ENCODE results near the gene ABI3BP.

Gene ABI3BP

DNA sequence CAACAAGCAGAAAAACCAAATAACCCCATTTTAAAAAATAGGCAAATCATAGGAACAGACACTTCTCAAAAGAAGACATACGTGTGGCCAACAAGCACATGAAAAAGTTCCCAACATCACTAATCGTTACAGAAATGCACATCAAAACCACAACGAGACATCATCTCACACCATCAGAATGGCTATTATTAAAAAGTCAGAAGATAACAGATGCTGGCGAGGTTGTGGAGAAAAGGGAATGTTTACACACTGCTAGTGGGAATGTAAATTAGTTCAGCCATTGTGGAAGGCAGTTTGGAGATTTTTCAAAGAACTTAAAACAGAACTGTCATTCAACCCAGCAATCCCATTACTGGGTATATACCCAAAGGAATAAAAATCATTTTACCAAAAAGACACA is 60.7 kb downstream of the ABI3BP start:
- no peak for DNase-seq

DNA sequence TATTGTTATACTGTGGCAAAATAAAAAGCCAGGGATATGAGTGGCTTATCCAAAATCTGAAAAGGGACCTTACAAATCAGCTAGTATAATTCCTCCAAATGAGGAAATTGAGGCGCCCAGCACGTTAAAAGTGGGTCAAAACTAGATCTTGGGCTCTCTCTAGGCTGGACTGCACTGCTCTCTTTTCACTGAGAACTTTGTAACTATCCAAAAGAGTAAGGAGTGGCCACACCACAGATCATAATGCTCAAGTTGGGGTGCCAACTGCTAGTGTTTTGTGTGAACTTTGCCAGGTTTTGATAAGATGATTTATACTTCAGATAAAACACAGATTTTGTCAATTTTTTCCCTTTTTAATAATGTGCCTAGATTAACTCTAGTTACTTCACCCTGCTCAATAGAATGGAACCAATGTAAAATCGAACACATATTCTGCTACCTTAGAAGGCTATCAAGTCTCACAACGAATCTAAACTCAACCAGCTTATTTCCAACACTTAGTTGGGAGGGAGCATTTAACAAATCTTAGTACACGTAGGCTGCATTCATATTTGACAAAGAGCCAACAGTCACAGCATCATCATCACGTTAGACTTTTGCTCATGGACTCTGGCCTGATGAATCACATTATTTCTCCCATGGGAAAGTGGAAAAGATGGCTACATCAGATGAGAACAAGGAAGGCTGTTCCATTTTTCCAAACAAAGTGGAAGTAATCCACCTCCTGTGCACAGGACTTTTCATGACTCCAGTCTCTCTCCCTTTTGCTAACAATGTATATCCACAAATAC is 64.4 kb downstream of the ABI3BP start:
- no peak for DNase-seq

DNA sequence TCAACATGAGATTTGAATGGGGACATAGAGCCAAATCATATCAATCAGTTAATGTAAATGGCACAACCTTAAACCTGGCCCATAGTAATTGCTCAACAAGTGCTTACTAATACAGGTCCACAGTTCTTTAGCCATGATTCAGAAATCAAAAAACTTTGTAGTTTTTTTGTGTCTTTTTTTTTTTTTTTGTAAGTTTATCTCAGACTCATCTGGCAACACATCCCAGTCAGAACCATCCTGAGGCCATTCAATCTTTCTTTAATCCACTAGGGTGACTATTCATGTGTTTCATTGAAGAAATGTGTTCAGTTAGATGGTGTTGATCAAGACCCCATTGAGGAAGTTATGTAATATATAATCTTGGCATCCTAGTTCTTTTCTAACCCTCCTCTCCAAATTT is 65.4 kb downstream of the ABI3BP start:
- DNase-seq: no peak

DNA sequence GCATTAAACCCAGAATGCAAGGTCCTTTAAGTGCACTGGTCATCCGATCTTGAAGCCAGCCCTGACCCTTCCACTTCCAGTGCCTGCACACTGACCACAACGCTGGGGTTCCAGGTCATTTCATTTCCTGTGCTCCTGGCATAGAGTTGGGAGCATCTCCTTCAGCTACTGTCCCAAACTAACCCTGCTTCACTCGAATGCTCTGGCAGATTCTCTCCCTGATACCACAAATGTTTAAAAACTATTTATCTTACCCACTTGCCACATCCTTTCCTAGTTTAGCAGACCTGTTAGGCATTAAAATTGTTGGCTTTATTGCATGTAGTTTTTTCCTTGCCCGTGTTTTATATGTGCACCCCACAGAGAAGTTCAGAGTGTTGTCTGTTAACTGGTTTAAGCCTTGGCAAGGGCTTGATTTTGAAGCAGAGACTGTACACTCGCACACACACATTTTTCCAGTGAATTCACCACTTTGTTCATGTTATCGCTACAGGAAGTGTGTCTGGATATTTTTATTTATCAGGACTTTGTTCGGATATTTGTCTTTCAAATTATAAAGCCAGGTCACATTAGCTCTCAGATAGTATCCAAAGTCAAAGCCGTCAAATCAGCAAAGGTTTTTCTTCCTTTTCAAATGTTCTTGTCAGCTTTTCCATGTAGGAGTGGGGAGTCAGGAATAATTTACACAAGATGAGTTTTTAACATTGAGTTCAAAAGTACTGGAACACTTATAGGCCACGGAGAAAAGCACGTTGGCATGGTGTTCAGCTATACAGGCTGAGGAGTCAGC is 77.3 kb downstream of the ABI3BP start:
- no peak for DNase-seq

DNA sequence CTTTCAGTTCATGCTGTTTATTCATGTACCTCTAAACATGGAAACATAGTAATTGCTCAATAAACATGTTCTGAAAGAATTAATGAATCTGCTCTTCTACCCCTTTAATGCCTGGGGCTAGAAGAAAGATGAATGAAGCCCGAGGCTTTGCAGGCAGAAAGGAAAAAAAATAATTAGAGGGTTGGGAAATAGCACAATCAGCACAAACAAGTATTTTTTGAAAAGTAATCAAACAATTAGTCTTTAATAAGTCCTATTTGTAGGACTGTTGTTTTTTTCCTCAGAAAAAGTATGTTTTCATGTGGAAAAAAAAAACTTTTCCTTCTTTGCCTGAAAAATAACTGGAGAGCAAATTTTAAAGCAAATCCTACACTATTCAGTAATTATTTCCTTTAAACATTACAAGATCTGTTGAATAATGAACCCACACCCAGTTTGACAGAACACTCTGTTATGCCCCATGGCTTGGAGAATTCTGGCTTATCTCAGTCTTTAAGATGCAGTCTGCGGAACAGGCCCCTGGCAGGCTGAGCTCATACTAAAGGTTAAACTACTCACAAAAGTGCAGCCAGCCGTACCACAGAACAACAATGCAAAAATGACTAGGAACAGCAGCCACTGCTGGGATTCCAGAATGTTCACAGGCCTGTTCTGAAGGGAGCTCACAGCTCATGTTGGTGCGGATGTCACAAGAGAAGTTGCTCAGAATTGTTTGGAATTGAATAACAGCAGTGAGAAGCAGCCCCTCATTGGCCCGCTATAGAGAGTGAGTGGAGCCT is 79.2 kb downstream of the ABI3BP start:
- no peak for DNase-seq

DNA sequence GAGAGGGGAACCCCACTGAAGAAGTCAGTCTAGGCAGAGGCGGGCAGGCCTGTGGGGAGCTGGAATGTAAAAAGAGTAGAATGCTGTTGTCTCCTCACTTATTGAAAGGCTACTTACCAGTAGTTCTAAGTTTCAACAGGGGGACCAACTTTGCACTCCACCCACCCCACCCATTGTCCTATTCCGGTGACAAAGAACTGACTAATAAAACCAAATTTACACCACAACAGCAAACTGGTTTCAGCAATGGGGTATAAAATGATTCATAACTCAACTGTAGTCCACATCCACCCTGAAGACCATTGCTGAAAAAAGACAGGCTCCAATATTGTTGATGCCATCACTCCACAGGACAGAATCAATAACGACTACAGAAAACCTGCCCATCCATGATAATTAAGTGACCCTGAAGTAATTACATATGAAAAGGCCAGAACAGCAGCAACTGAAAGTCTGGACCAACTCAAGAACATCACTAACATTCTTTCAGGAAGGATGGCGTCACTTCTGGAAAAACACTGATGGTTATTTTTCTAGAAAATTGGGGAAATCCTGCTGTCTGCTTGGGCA is 80.2 kb downstream of the ABI3BP start:
- no peak for DNase-seq

DNA sequence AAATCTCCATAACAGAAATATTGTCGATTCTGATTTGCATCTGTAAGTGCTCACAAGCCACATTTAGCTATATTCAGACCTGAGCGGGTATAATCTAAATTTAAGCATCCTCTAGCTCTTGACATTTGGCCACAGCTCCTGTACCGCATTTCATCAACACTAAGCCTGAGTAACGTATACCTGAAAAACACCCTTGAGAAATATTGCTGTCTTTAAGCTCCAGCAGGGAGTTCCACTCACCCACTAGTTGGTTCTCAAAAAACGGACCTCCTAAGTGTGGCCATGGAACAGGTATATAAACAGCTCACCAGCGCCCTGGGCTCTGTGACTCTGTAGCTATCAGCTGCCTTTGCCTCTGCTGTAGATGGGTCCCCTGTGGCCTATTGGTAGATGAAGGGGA is 80.7 kb downstream of the ABI3BP start:
- no peak for DNase-seq

DNA sequence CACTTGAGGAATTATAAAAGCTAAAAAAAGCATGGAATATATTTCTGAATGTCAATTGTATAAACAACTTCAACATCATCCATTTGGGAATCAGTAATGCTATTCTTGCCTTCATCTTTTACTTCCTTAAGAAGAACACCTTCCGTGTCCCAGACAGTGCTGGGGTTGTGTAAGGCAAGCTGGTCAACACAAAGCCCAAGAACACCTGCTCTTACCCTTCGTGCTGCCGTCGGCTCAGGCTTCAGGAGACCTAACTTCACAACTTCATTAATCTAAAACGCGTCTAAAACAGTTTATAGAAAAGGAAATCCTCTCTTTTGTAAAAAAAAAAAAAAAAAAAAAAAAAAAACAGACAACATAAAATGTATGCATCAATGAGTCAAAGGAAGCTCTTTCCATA is 81.3 kb downstream of the ABI3BP start:
- no peak for DNase-seq

DNA sequence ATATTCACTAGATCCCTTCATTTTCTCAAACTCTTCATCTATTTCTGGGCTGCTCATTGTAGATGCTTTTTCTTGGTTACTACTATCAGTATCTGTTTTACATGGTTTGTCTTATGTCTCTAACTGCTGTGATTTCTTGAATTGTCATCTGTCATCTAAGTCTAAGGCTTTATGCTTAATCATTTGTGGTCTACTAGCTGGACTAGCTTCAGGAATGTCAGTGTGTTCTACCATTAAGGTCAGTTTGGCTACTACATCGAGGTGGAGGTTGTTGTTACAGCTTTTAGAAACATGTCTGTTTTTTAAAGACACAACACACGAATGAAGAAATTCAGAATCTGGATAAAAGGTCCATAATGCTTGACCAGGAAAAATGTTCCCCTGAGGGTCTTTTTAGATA is 82.2 kb downstream of the ABI3BP start:
- no peak for DNase-seq

DNA sequence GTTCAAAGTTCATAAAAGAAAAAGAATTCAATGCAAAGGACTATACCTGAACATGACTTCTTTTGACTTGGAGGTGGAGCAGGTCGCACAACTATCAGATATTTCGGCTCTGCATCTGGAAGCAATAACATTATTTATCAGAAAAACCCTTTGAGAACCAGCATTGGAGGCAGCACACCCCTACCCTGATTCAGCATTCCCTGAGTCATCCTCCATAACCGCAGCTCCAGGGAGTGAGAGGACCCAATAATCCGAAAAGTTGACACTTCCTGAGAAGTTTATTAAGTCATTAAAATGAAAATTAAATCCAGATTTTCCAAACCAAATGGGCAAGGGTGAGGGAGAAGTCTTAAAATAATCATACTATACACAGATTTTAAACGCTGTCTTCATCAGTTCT is 90.6 kb downstream of the ABI3BP start:
- DNase-seq: no peak

DNA sequence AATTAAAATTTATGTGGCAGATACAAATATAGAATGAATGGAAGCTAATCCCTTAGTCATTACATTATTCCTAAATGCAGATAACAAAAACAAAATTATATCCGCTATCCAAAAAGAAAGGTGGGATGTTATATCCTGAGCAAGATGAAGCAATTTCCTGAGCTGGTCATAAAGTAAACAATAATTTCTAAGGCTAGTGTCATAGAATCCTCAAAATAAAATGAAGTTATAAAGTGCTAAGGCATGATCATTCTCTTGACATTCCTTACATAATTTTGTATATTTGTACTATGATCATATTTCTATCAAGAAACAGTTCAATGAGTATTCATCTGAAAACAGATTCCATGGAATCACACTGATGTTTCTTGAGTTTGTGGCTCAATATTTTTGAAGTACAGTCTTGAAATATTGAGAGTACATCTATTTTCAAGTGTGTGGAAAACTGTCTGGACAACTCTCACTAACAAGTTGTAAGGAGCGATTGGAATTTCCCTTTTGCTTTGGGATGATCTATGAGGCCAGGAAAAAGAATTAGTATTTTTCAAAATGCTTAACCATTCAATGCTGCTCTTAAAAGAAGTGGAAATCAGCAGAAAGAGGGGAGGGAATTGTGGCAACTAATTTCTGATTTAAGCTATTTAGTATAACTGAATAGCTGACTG is 92.4 kb downstream of the ABI3BP start:
- no peak for DNase-seq

DNA sequence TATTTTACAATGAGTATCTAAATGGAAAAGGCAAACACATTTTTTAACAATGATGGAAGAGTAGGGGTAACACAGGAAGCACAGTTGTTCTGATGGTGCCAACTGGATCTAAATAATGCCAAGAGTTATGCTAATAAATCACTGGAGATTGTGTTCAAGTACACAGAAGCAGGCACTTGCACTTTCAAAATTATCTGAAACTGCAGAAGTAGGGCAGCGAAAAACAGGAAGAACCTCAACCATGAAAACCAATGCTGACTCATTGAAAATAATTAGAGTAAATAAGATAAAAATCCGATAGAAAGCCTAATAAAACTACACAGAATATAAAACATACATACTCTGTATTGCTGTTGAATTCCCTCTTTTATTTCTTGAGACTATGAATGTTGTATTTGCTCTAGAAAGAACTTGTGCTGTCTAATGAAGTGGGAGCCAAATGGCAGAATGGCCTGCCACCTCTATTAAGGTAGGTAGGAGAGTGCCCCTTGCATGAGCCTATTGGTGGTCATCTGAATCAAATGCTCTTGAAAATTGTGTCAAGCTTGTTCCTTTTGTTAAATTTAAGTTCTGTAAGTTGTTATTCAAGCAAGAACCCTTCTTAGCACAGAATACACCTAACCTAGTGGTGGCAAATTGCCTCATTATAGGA is 93.7 kb downstream of the ABI3BP start:
- DNase-seq: no peak

DNA sequence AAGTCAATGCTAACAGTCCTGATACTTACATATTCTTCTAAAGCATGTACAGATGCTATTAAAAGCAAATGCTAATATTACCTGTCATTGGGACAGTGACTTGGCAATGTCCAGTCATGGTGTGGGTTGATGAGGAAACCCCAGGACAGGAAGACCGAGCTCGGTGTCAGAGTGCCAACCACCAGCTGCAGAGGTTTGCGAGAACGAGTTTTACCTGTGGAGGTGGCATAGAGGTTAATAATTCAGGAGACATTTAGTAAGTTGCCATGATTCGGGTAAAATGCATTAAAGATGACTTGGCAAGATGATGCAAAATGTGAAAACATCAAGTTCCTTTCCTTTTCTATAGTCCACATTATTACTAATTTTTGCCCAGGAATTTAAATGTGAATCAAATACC is 94.5 kb downstream of the ABI3BP start:
- no peak for DNase-seq

DNA sequence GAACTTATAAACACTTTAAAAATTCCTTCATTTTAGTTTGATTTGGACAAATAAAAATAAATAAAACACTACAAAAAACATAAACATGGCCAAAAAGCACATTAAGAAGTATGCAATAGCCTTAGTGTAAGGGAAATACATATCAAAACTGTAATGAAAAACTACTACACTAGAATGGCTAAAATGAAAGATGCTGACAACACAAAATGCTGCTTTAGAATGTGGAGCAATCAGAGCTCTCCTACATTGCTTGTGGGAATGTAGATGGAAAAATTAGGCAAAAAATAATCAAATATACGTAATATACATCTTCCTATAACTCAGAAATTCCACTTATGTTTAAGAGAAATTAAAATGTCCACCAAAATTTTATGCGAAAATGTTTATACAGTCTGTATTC is 96.2 kb downstream of the ABI3BP start:
- DNase-seq: no peak

DNA sequence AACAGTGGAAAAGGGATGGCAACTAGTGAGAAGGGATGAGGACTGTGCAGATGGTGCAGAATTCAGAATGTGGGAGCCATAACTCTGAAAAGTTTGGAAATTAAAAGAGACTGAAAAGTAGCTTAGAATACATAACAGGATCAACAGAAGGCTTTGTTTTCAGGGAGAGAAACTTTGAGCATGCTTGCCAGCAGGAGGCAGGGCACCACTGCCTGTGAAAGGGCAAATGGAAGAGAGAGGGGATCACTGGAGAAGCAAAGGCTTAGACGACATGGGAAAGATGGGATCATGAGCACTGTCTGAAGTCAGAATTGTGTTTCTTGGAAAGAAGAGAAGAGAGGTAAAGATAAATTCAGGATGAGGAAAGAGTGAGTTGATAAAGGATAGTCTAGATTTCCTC is 99.6 kb downstream of the ABI3BP start:
- DNase-seq: no peak

DNA sequence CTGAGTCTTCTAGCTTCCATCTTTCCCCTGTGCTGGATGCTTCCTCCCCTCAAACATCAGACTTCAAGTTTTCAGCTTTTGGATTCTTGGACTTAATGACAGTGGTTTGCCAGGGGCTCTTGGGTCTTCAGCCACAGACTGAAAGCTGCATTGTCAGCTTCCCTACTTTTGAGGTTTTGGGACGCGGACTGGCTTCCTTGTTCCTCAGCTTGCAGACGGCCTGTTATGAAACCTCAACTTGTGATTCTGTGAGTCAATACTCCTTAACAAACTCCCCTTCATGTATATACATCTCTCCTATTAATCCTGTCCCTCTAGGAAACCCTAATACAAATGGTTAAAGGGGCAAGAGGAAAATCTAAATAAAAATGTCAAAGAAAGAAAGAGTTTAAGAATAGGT is 100.1 kb downstream of the ABI3BP start:
- DNase-seq: no peak

DNA sequence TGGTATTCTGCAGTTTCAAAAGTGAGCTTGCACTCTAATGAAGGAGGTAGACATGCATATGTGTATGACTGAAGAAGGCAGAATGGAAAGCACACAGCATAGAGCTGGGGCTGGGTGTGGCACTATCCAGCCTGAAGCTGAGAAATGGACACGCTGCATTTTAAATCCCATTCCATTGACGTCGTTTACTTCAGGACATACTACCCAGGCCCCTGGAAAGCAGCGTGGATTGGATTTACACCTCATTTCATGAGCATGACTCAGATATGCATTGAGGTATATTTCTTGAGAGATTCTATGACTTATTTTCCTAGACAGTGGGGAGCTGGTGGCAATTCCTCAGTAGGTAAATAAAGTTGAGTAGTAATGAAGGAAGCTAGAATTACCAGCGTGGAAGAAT is 101.4 kb downstream of the ABI3BP start:
- no peak for DNase-seq

DNA sequence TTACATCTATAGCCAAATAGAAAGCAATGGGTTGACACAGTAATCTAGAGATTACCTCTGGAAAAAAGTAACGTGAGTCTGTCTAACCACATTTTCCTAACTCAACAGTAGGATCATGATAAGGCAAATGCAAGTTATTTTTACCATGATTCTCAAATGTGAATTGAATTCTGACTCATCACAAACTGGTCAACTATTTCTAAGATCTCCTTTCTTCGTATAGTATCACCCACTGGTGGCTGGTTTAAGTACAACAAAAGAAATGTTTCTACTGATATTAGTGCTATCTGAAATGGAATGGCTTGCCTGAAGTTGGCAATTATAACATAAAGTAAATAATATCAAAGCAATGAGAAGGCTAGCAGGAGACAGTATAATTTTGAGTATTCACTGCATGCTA is 102.2 kb downstream of the ABI3BP start:
- no peak for DNase-seq

DNA sequence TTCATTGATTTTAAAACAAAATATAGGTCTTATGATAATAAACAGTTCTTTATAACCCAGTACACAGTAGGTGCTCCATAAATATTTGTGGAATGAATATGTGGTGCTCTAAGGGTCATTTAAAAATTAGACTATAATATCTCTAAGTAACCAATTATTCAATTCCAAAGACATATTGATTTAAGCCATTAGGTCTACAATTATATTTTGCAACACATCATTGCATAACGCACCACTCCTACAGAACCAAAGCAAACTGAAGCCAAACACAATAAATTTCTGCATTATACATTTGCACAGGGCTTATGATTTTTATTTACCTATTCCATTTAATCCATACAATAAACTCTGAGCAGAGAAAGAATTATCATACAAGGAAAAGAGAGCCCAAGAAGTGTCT is 104.3 kb downstream of the ABI3BP start:
- DNase-seq: no peak

DNA sequence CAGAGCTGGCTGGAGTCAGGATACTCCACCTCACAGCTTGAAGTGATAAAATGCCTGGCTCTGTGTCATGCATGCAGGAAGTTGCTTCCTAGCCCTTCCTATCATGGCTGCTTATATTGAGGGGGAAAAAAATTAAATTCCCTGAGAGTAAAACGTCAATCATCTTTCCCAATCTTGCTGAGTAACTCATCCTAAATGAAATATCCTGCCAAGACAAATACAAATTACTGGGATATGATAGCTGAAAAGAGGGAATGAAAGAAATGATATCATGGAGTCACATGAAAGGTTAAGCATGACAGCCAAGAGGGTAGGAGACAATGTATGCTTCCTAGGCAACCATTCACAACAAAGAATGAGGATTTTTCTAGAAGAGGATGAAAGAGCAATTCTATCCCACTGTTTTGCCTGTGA is 110.6 kb downstream of the ABI3BP start:
- DNase-seq: no peak

DNA sequence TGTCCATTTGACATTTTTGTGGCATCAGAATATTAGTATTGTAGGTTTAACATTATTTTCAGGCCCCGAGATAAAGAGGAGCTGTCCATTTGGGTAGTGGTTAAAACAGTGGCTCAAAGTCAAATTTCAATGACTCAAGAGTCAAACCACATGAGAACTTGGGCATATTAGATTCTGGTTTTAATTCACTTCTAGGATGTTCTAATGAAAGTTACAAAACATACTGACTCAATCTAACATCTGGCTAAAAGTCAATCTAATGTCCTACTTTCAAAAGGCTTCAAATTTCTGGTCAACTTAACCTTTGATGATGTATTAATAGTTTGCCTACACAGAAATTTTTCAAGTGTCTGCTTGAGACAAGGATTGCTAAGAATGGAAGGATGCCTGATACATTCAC is 112.4 kb downstream of the ABI3BP start:
- DNase-seq: no peak

DNA sequence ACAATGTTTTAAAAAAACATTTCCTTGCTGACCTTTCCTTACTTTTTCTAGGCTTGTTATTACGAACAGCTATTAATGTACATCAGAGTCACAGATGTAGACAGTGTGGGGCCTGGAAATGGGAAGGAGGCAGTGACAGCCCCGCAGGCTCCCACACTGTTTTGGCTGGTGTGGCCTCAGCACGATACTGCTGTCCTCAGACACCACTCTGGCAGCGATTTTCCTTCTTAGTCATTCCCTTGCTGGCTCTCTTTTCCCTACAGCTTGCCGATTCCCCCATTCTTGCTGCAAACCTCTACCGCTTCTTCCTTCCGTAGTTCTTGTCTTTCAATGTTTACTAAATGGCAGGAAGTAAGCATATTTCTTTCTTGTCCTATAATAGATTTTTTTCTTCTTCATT is 113.1 kb downstream of the ABI3BP start:
- no peak for DNase-seq

Data from NCI-H2171 treated with DMSO at 0.1 percent for 48 hours (cell line).